T-helper 1 cell treated with Interleukin-12 subunit alpha and Interleukin-12 subunit beta and Interleukin-4 antibody, amounts not matched to agents 30 ng/mL and 1 ng/mL, for 36 hours (primary cell): ENCODE measurements around the gene COG5. TPM values are rescaled to one million over a fixed set of nuclear protein-coding genes. Genes with fewer than 3 reads are reported as not detected.
"Not testable (repeated sequence)": the region's sequence is repeated elsewhere in the genome, so short reads cannot be mapped to it uniquely, and the experiment has no call there.

ENCODE experiments used
- intact Hi-C: fragments of 100-400 bp; cut with micrococcal nuclease; formaldehyde crosslinking; loops from one replicate; pipeline ENCODE4 v1.15.1; 2024
- total RNA-seq: library from RNA; stranded (reverse); gene quantifications from 2 replicates; pipeline ENCODE4 v1.2.3, GENCODE V29; 2022

COG5 gene
- total RNA-seq, 1 donor from 2014 or later: 47.8 TPM

GRCh38 chr7:107167483-107168232, 396.1 kb downstream of the COG5 start:
- intact Hi-C loops: loop anchor here (1.0 to 5.0 kb wide), 24 partner anchors 17 to 1476 kb away; partner anchors contain the start of genes BCAP29, CCDC71L, COG5 and DLD

- intact Hi-C loops: loop anchor here (5.0 kb wide), 3 partner anchors 220 to 1145 kb away; no protein-coding TSS in a partner anchor
These were observed 396.8 kb downstream of the COG5 start for GRCh38 chr7:107166736-107167426.

GRCh38 chr7:107165341-107165740, 398.4 kb downstream of the COG5 start:
- intact Hi-C loops: loop anchor here (5.0 kb wide), 3 partner anchors 218 to 1143 kb away; no protein-coding TSS in a partner anchor

- intact Hi-C loops: no loop called here
These were observed 399.6 kb downstream of the COG5 start for GRCh38 chr7:107164092-107164491.

GRCh38 chr7:107162475-107162874, 401.2 kb downstream of the COG5 start:
- intact Hi-C loops: no loop called here

- intact Hi-C loops: no loop called here
These were observed 402.3 kb downstream of the COG5 start for GRCh38 chr7:107161415-107161814.

- intact Hi-C loops: no loop called here
These were observed 403.3 kb downstream of the COG5 start for GRCh38 chr7:107160389-107160788.

- intact Hi-C loops: no loop called here
These were observed 405.7 kb downstream of the COG5 start for GRCh38 chr7:107158028-107158427.

GRCh38 chr7:107157091-107157490, 406.6 kb downstream of the COG5 start:
- intact Hi-C loops: no loop called here

- intact Hi-C loops: not testable (repeated sequence)
These were observed 408.0 kb downstream of the COG5 start for GRCh38 chr7:107155726-107156125.

- intact Hi-C loops: loop anchor here (5.0 kb wide), 3 partner anchors 113 to 978 kb away; partner anchors contain the start of genes PIK3CG and PRKAR2B
These were observed 408.9 kb downstream of the COG5 start for GRCh38 chr7:107154826-107155225.

- intact Hi-C loops: loop anchor here (5.0 kb wide), 3 partner anchors 110 to 975 kb away; partner anchors contain the start of genes PIK3CG and PRKAR2B
These were observed 411.7 kb downstream of the COG5 start for GRCh38 chr7:107152011-107152410.

Other genes starting within 250 kb of the COG5 start
- gene GPR22, start 93.9 kb downstream of the COG5 start, total RNA-seq: not detected in 2 replicates
- gene DUS4L, start 51 bp upstream of the COG5 start, total RNA-seq: 9.6 and 11.2 TPM in 2 replicates
- gene BCAP29, start 16.3 kb upstream of the COG5 start, total RNA-seq: 51.4 and 58.8 TPM in 2 replicates
- 17.4 and 17.8 TPM in 2 replicates for gene SLC26A4, start 96.9 kb upstream of the COG5 start, total RNA-seq
- 47.9 and 49.8 TPM in 2 replicates for gene CBLL1, start 180.2 kb upstream of the COG5 start, total RNA-seq
- gene SLC26A3, start 239.3 kb upstream of the COG5 start, total RNA-seq: not detected in 2 replicates